ENCODE results near the gene NT5E. TPM values are rescaled to one million over a fixed set of nuclear protein-coding genes. Genes with fewer than 3 reads are reported as not detected.
A peak's percentile ranks its signal among the peaks of the same experiment; 100 is the strongest.

Gene NT5E
- total RNA-seq, 1 donor from 2014 or later = 38.2 TPM

- Mint-ChIP-seq H3K36me3 (ENCODE audit: insufficient read depth) (no peaks in the 10 kb centered on the region), H3K27me3 (no peaks in the 10 kb centered on the region), H3K27ac (peak overlapping the region; percentile 90), H3K9me3 (ENCODE audit: low read depth) (no peaks in the 10 kb centered on the region), H3K4me1 (ENCODE audit: low read depth) (peaks cover 56% of the 10 kb centered on the region), H3K4me3 (ENCODE audit: low read depth) (no peak overlapping the region)
- DNase-seq (ENCODE audit: low spot score, unreplicated experiment) = no peak
- TF ChIP-seq CTCF (IDR thresholded peaks at IDR 0.05; ENCODE audit: unreplicated experiment) = no peak
These were observed 43.2 kb upstream of the NT5E start for GRCh38 chr6:85406641-85407075.

GRCh38 chr6:85408039-85408438 lies 41.8 kb upstream of the NT5E start:
- H3K27ac Mint-ChIP-seq = no peak overlapping the region
- H3K36me3 Mint-ChIP-seq (ENCODE audit: insufficient read depth) = no peaks in the 10 kb centered on the region
- no peaks in the 10 kb centered on the region for H3K9me3 Mint-ChIP-seq (ENCODE audit: low read depth)
- H3K27me3 Mint-ChIP-seq = no peaks in the 10 kb centered on the region
- no peak for DNase-seq (ENCODE audit: low spot score, unreplicated experiment)
- no peak overlapping the region for H3K4me3 Mint-ChIP-seq (ENCODE audit: low read depth)
- peaks cover 47% of the 10 kb centered on the region for H3K4me1 Mint-ChIP-seq (ENCODE audit: low read depth)
- no peak for TF ChIP-seq CTCF (IDR thresholded peaks at IDR 0.05; ENCODE audit: unreplicated experiment)

- H3K4me1 Mint-ChIP-seq (ENCODE audit: low read depth) = peaks cover 8% of the 10 kb centered on the region
- no peak overlapping the region for H3K27ac Mint-ChIP-seq
These were observed 36.9 kb upstream of the NT5E start for GRCh38 chr6:85412911-85413430.

GRCh38 chr6:85416049-85416448 lies 33.8 kb upstream of the NT5E start:
- Mint-ChIP-seq H3K4me3 (ENCODE audit: low read depth) (no peak overlapping the region), H3K27ac (no peak overlapping the region), H3K4me1 (ENCODE audit: low read depth) (peaks cover 3% of the 10 kb centered on the region), H3K27me3 (no peaks in the 10 kb centered on the region), H3K9me3 (ENCODE audit: low read depth) (no peaks in the 10 kb centered on the region), H3K36me3 (ENCODE audit: insufficient read depth) (no peaks in the 10 kb centered on the region)
- DNase-seq (ENCODE audit: low spot score, unreplicated experiment) = no peak
- TF ChIP-seq CTCF (IDR thresholded peaks at IDR 0.05; ENCODE audit: unreplicated experiment) = no peak

More at GRCh38 chr6:85412911-85413430, 36.9 kb upstream of the NT5E start:
- Mint-ChIP-seq H3K4me3 (ENCODE audit: low read depth) (no peak overlapping the region), H3K9me3 (ENCODE audit: low read depth) (no peaks in the 10 kb centered on the region), H3K36me3 (ENCODE audit: insufficient read depth) (no peaks in the 10 kb centered on the region), H3K27me3 (no peaks in the 10 kb centered on the region)
- TF ChIP-seq CTCF (IDR thresholded peaks at IDR 0.05; ENCODE audit: unreplicated experiment) = no peak
- no peak for DNase-seq (ENCODE audit: low spot score, unreplicated experiment)

GRCh38 chr6:85416766-85417165 lies 33.1 kb upstream of the NT5E start:
- no peak overlapping the region for H3K4me3 Mint-ChIP-seq (ENCODE audit: low read depth)
- peaks cover 4% of the 10 kb centered on the region for H3K9me3 Mint-ChIP-seq (ENCODE audit: low read depth)
- H3K36me3 Mint-ChIP-seq (ENCODE audit: insufficient read depth) = no peaks in the 10 kb centered on the region
- H3K27ac Mint-ChIP-seq = no peak overlapping the region
- no peak for DNase-seq (ENCODE audit: low spot score, unreplicated experiment)
- TF ChIP-seq CTCF (IDR thresholded peaks at IDR 0.05; ENCODE audit: unreplicated experiment) = no peak
- H3K27me3 Mint-ChIP-seq = no peaks in the 10 kb centered on the region
- H3K4me1 Mint-ChIP-seq (ENCODE audit: low read depth) = peaks cover 3% of the 10 kb centered on the region
